ENCODE results near the gene ATP9B. TPM values are rescaled to one million over a fixed set of nuclear protein-coding genes. Genes with fewer than 3 reads are reported as not detected.
A peak's percentile ranks its signal among the peaks of the same experiment; 100 is the strongest.

Gene ATP9B
- total and polyA plus RNA-seq, 10 of the 15 experiments (the other 5 are each of a cell fraction or from before 2014, with no cell fraction given): 0.74 to 20.7 (median 12.9) TPM

DNA sequence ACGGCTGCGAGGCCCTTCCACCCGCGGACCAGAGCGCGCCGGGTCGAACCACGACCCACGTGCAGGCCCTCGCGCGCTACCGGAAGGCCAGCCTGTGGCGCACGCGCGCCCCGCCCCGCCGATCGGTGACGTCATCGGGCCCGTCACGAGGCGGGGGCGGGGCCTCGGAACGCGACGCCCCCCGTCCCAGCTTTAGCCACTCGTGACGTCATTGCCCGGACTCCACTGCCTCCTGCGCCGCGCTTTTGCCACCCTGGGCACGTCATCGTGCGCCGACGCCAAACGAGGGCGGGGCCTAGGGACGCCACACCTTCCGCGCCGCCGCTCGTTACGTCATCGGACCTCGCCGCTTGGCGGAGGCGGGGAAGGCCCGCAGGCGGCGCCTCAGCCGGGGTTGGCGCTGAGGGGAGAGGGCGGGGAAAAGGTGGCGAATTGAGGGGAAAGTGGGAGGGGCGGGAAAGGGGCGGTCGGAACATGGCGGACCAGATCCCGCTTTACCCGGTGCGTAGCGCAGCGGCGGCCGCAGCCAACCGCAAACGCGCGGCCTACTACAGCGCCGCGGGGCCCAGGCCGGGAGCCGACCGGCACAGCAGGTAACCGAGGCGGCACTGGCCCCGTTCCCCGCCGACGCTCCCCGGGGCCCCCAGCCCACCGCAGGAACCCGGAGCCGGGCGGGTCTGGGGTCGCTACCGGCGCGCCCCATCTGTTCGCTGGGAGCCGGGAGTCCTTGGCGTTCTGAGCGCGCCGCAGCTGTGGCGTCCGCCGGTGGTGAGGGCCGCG lies at the start of gene ATP9B (continued):
- 0 out of 2 replicates have a peak, but pooled peaks have one; percentile 28 for TF ChIP-seq NFYB (IDR thresholded peaks at IDR 0.05; ENCODE audit: insufficient read depth, low read depth, low read length)
- no peak; the same call in none of the 2 replicates for TF ChIP-seq ZNF217 (IDR thresholded peaks at IDR 0.05)
- no peak for TF ChIP-seq CHD1 (IDR thresholded peaks at IDR 0.05; ENCODE audit: low read depth, low read length)
- no peak for TF ChIP-seq E2F8 (IDR thresholded peaks at IDR 0.05; ENCODE audit: low read depth, partially characterized antibody)
- TF ChIP-seq, protein P1, sequence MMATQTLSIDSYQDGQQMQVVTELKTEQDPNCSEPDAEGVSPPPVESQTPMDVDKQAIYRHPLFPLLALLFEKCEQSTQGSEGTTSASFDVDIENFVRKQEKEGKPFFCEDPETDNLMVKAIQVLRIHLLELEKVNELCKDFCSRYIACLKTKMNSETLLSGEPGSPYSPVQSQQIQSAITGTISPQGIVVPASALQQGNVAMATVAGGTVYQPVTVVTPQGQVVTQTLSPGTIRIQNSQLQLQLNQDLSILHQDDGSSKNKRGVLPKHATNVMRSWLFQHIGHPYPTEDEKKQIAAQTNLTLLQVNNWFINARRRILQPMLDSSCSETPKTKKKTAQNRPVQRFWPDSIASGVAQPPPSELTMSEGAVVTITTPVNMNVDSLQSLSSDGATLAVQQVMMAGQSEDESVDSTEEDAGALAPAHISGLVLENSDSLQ (IDR thresholded peaks at IDR 0.05): no peak
- peak; percentile 91 for TF ChIP-seq LARP7 (IDR thresholded peaks at IDR 0.05)
- TF ChIP-seq IRF3 (IDR thresholded peaks at IDR 0.05): no peak
- TF ChIP-seq NFIC (IDR thresholded peaks at IDR 0.05; ENCODE audit: low read depth, low read length): no peak
- peak; percentile 100 for TF ChIP-seq CREB1 (IDR thresholded peaks at IDR 0.05; ENCODE audit: low read depth)
- no peak for TF ChIP-seq IRF5 (IDR thresholded peaks at IDR 0.05; ENCODE audit: borderline replicate concordance)
- TF ChIP-seq MYC (IDR thresholded peaks at IDR 0.05; ENCODE audit: insufficient read depth, insufficient read length, insufficient replicate concordance, low read length, severe bottlenecking): no peak
- peak; percentile 92 for TF ChIP-seq DPF2 (IDR thresholded peaks at IDR 0.05)
- 0 out of 2 replicates have a peak, but pooled peaks have one; percentile 36 for TF ChIP-seq NR2C1 (IDR thresholded peaks at IDR 0.05)
- TF ChIP-seq SIX5 (IDR thresholded peaks at IDR 0.05; ENCODE audit: low read depth, low read length, severe bottlenecking): peak; percentile 33
- TF ChIP-seq BCL11A (IDR thresholded peaks at IDR 0.05; ENCODE audit: low read depth, low read length): no peak
- no peak for TF ChIP-seq ZZZ3 (IDR thresholded peaks at IDR 0.05; ENCODE audit: control insufficient read depth, insufficient read length, low read depth)
- TF ChIP-seq TCF12 (IDR thresholded peaks at IDR 0.05; ENCODE audit: low read depth, low read length): 0 out of 2 replicates have a peak, but pooled peaks have one; percentile 3
- TF ChIP-seq WRNIP1 (IDR thresholded peaks at IDR 0.05; ENCODE audit: borderline replicate concordance, low read depth, low read length): no peak
- TF ChIP-seq, protein P2, sequence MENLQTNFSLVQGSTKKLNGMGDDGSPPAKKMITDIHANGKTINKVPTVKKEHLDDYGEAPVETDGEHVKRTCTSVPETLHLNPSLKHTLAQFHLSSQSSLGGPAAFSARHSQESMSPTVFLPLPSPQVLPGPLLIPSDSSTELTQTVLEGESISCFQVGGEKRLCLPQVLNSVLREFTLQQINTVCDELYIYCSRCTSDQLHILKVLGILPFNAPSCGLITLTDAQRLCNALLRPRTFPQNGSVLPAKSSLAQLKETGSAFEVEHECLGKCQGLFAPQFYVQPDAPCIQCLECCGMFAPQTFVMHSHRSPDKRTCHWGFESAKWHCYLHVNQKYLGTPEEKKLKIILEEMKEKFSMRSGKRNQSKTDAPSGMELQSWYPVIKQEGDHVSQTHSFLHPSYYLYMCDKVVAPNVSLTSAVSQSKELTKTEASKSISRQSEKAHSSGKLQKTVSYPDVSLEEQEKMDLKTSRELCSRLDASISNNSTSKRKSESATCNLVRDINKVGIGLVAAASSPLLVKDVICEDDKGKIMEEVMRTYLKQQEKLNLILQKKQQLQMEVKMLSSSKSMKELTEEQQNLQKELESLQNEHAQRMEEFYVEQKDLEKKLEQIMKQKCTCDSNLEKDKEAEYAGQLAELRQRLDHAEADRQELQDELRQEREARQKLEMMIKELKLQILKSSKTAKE (IDR thresholded peaks at IDR 0.05; ENCODE audit: low read depth, poor library complexity, severe bottlenecking): no peak
- no peak for TF ChIP-seq ZNF622 (IDR thresholded peaks at IDR 0.05)
